Natural killer cell (primary cell): ENCODE results near the gene ST3GAL3. TPM values are rescaled to one million over a fixed set of nuclear protein-coding genes. Genes with fewer than 3 reads are reported as not detected.
A peak's percentile ranks its signal among the peaks of the same experiment; 100 is the strongest.

ENCODE experiments used
- ATAC-seq, 3 donors: fragments of 150-1000 bp in 2 of 3; fragments of 200-7000 bp in 1 of 3; cut with Tn5 transposase; 1 replicate in 1 of 3; 2 replicates in 2 of 3; pipeline ENCODE4 v1.10.0; 2021; ENCODE audit warnings: mild to moderate bottlenecking in 2 of 3, moderate library complexity in 2 of 3
- DNase-seq, 2 donors: peaks; one replicate each; pipeline versions ENCODE4 v3.0.0 to v3.0.0-alpha.2; 2013 to 2021; ENCODE audit warnings: mixed read lengths in 1 of 2
- H3K27ac ChIP-seq: one replicate; pipeline ENCODE4 v1.5.1; 2013; ENCODE audit warnings: mild to moderate bottlenecking, low read length
- H3K27me3 ChIP-seq: one replicate; pipeline ENCODE4 v1.6.1; 2013; ENCODE audit warnings: low read length; ENCODE audit not compliant: control insufficient read depth, insufficient read depth
- H3K36me3 ChIP-seq: one replicate; pipeline ENCODE4 v1.6.1; 2013; ENCODE audit warnings: low read length; ENCODE audit not compliant: control insufficient read depth, insufficient read depth
- H3K4me1 ChIP-seq: one replicate; pipeline ENCODE4 v1.6.1; 2013; ENCODE audit warnings: low read length; ENCODE audit not compliant: control insufficient read depth, insufficient read depth
- H3K4me3 ChIP-seq: one replicate; pipeline ENCODE4 v1.5.1; 2013; ENCODE audit warnings: low read length
- H3K9me3 ChIP-seq: one replicate; pipeline ENCODE4 v1.6.1; 2013; ENCODE audit warnings: low read length; ENCODE audit not compliant: control insufficient read depth, insufficient read depth
- H3K27ac Mint-ChIP-seq, 2 donors: one replicate each; pipeline ENCODE4 v1.8.0; 2022; ENCODE audit warnings: mild to moderate bottlenecking in 2 of 2, mixed read lengths in 2 of 2, moderate library complexity in 1 of 2
- H3K27me3 Mint-ChIP-seq, 2 donors: one replicate each; pipeline ENCODE4 v1.8.0; 2022; ENCODE audit warnings: low read depth in 2 of 2, mixed read lengths in 2 of 2
- H3K36me3 Mint-ChIP-seq: one replicate; pipeline ENCODE4 v1.8.0; 2022; ENCODE audit warnings: mixed read lengths
- H3K4me1 Mint-ChIP-seq, 2 donors: one replicate each; pipeline ENCODE4 v1.8.0; 2022; ENCODE audit warnings: mixed read lengths in 2 of 2
- H3K4me3 Mint-ChIP-seq: one replicate; pipeline ENCODE4 v1.8.0; 2022; ENCODE audit warnings: mild to moderate bottlenecking, moderate library complexity, mixed read lengths
- H3K9me3 Mint-ChIP-seq, 2 donors: one replicate each; pipeline ENCODE4 v1.8.0; 2022; ENCODE audit warnings: mixed read lengths in 2 of 2
- WGBS: methylation state at CpG from one replicate; pipeline ENCODE4 v1.1.7; 2013; ENCODE audit warnings: missing lambda C conversion rate; ENCODE audit not compliant: insufficient coverage; 5-methylcytosine and 5-hydroxymethylcytosine counted together
- intact Hi-C: fragments of 100-400 bp; cut with micrococcal nuclease; formaldehyde crosslinking; loops from one replicate; pipeline ENCODE4 v1.14.2; 2022
- total RNA-seq, 4 donors: library from RNA; stranded (reverse); fragments of 120-200 nt in 1 of 4; gene quantifications; one replicate each; pipeline versions ENCODE4 v1.2.3 to v1.2.4, GENCODE V29; 2013 to 2022
- TF ChIP-seq, protein P1 (sequence below): fragments of 200-600 bp; IDR thresholded peaks from one replicate; pipeline ENCODE4 v1.8.0; 2022; ENCODE audit warnings: antibody characterized with exemption

ST3GAL3 gene
- total RNA-seq, 3 donors from 2014 or later (not counting 1 experiment from before 2014, with no cell fraction given), result 22.2 to 27.3 (median 22.3) TPM

DNA sequence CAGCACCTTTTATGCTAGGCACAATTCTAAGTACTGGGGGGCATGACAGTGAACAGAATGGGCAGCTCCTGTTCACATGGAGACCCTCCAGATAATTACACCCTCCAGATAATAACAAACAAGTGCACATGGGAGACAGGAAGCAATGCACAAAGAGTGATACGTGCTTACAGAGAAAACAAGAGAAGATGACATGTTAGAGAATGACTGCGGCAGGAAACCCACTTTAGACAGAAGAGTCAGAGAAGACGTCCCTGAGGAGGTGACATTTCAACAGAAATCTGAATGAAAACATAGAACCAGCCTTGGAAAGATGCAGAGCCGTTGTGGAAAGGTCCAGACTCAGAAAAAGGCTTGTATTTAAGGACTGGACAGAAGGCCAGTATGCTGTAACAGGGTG lies 171.5 kb downstream of the ST3GAL3 start:
- H3K9me3 ChIP-seq, result no peaks in the 10 kb centered on the region
- H3K4me1 ChIP-seq, result no peaks in the 10 kb centered on the region
- H3K27ac ChIP-seq, result no peak overlapping the region
- TF ChIP-seq, protein P1, sequence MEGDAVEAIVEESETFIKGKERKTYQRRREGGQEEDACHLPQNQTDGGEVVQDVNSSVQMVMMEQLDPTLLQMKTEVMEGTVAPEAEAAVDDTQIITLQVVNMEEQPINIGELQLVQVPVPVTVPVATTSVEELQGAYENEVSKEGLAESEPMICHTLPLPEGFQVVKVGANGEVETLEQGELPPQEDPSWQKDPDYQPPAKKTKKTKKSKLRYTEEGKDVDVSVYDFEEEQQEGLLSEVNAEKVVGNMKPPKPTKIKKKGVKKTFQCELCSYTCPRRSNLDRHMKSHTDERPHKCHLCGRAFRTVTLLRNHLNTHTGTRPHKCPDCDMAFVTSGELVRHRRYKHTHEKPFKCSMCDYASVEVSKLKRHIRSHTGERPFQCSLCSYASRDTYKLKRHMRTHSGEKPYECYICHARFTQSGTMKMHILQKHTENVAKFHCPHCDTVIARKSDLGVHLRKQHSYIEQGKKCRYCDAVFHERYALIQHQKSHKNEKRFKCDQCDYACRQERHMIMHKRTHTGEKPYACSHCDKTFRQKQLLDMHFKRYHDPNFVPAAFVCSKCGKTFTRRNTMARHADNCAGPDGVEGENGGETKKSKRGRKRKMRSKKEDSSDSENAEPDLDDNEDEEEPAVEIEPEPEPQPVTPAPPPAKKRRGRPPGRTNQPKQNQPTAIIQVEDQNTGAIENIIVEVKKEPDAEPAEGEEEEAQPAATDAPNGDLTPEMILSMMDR, result no peak
- no peaks in the 10 kb centered on the region for H3K27me3 ChIP-seq
- Mint-ChIP-seq H3K36me3 (no peaks in the 10 kb centered on the region), H3K9me3 (no peaks in the 10 kb centered on the region), H3K4me1 (no peaks in the 10 kb centered on the region), H3K27me3 (no peaks in the 10 kb centered on the region), H3K27ac (no peak overlapping the region), H3K4me3 (no peak overlapping the region)
- WGBS, result 74% methylated on average over 4 of the region's 4 CpGs
- intact Hi-C loops, result no loop called here
- DNase-seq (peak in 1 of 2 donors; percentile 18), ATAC-seq (no peak)
- no peaks in the 10 kb centered on the region for H3K36me3 ChIP-seq
- H3K4me3 ChIP-seq, result no peak overlapping the region

DNA sequence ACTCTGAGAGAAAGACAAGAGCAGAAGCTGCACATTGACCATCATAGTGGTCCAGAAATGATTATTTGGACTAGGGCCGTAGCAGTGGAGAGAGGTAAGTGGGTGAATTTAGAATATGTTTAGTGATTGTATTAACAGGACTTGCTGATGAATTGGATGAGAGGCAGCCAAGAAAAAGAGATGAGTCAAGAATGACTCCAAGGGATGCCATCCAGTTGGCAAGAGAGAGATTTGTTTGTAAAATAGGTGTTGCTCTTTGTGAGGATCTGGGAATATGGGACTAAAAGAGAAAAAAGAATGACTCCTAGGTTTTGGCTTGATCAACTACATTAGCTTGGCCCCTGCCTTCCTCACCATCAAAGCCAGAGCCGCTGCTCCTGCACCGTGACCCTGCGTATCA lies 172.1 kb downstream of the ST3GAL3 start:
- TF ChIP-seq, protein P1, result no peak
- H3K27ac ChIP-seq, result no peak overlapping the region
- no peak overlapping the region for H3K27ac Mint-ChIP-seq
- no peaks in the 10 kb centered on the region for H3K9me3 ChIP-seq
- no peaks in the 10 kb centered on the region for H3K9me3 Mint-ChIP-seq
- DNase-seq, result no peak
- H3K4me3 ChIP-seq, result no peak overlapping the region
- no peaks in the 10 kb centered on the region for H3K4me1 ChIP-seq
- H3K4me1 Mint-ChIP-seq, result no peaks in the 10 kb centered on the region
- no peaks in the 10 kb centered on the region for H3K36me3 ChIP-seq
- H3K27me3 ChIP-seq, result no peaks in the 10 kb centered on the region
- H3K36me3 Mint-ChIP-seq, result no peaks in the 10 kb centered on the region
- no peak overlapping the region for H3K4me3 Mint-ChIP-seq
- intact Hi-C loops, result no loop called here
- 94% methylated on average over 4 of the region's 4 CpGs for WGBS
- H3K27me3 Mint-ChIP-seq, result no peaks in the 10 kb centered on the region
- ATAC-seq, result no peak

GRCh38 chr1:43879996-43880395 lies 172.7 kb downstream of the ST3GAL3 start:
- no peaks in the 10 kb centered on the region for H3K9me3 Mint-ChIP-seq
- TF ChIP-seq, protein P1, result no peak
- H3K27ac ChIP-seq, result no peak overlapping the region
- ATAC-seq (no peak), DNase-seq (no peak)
- no peak overlapping the region for H3K4me3 ChIP-seq
- H3K4me1 ChIP-seq, result no peaks in the 10 kb centered on the region
- H3K27me3 ChIP-seq, result no peaks in the 10 kb centered on the region
- no peak overlapping the region for H3K27ac Mint-ChIP-seq
- intact Hi-C loops, result no loop called here
- H3K36me3 Mint-ChIP-seq, result no peaks in the 10 kb centered on the region
- 95% methylated on average over 2 of the region's 2 CpGs for WGBS
- H3K36me3 ChIP-seq, result no peaks in the 10 kb centered on the region
- no peaks in the 10 kb centered on the region for H3K27me3 Mint-ChIP-seq
- no peak overlapping the region for H3K4me3 Mint-ChIP-seq
- no peaks in the 10 kb centered on the region for H3K4me1 Mint-ChIP-seq
- H3K9me3 ChIP-seq, result no peaks in the 10 kb centered on the region

DNA sequence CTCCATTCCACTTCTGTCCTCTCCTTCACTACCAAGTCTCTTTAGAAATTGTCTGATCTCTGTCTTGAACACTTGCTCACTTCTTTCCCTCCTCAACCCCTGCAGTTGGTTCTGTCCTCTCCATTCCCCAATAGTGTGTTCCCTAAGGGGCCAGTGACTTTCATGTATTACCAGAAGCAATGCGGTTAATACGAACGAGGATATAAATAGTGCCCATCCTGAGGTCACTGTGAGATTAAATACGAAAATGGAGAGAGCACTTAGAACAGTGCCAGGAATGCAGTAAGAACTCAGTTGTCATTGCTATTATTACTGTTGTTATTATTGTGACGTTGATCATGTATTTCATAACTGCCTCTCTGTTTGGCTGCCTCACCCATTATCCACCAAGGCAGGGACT lies 173.3 kb downstream of the ST3GAL3 start:
- no peak overlapping the region for H3K27ac Mint-ChIP-seq
- H3K9me3 Mint-ChIP-seq, result no peaks in the 10 kb centered on the region
- TF ChIP-seq, protein P1, result no peak
- H3K4me3 Mint-ChIP-seq, result no peak overlapping the region
- no peaks in the 10 kb centered on the region for H3K4me1 Mint-ChIP-seq
- ATAC-seq, result no peak
- H3K36me3 Mint-ChIP-seq, result no peaks in the 10 kb centered on the region
- no peaks in the 10 kb centered on the region for H3K27me3 ChIP-seq
- WGBS, result 98% methylated on average over 5 of the region's 5 CpGs
- H3K36me3 ChIP-seq, result no peaks in the 10 kb centered on the region
- H3K27me3 Mint-ChIP-seq, result no peaks in the 10 kb centered on the region
- H3K27ac ChIP-seq, result no peak overlapping the region
- H3K9me3 ChIP-seq, result no peaks in the 10 kb centered on the region
- H3K4me1 ChIP-seq, result no peaks in the 10 kb centered on the region
- no peak for DNase-seq
- intact Hi-C loops, result no loop called here
- no peak overlapping the region for H3K4me3 ChIP-seq
